Uterus (tissue), 4 donors: ENCODE results near the gene SINHCAF. TPM values are rescaled to one million over a fixed set of nuclear protein-coding genes. Genes with fewer than 3 reads are reported as not detected.
A peak's percentile ranks its signal among the peaks of the same experiment; 100 is the strongest.

Source experiments
- DNase-seq, 2 donors: peaks; one replicate each; pipeline ENCODE4 v3.0.0-alpha.2; 2019 to 2020
- H3K27ac ChIP-seq, 2 donors: fragments of 200-600 bp; sonication (generic); 1 replicate in 1 of 2; 2 replicates in 1 of 2; pipeline ENCODE4 v1.5.1; 2016 to 2018
- H3K27me3 ChIP-seq, 2 donors: fragments of 200-600 bp; sonication (generic); one replicate each; pipeline ENCODE4 v1.5.1; 2018 to 2019; ENCODE audit warnings: control low read depth in 1 of 2
- H3K36me3 ChIP-seq, 2 donors: fragments of 200-600 bp; sonication (generic); one replicate each; pipeline ENCODE4 v1.5.1; 2019; ENCODE audit warnings: control low read depth in 1 of 2
- H3K4me1 ChIP-seq, 2 donors: fragments of 200-600 bp; sonication (generic); one replicate each; pipeline ENCODE4 v1.5.1; 2018 to 2019; ENCODE audit warnings: control low read depth in 1 of 2
- H3K4me3 ChIP-seq, 2 donors: fragments of 200-600 bp; sonication (generic); 1 replicate in 1 of 2; 2 replicates in 1 of 2; pipeline ENCODE4 v1.5.1; 2018 to 2019; ENCODE audit warnings: mild to moderate bottlenecking in 1 of 2
- H3K9me3 ChIP-seq, 2 donors: fragments of 200-600 bp; sonication (generic); one replicate each; pipeline ENCODE4 v1.5.1; 2019; ENCODE audit warnings: control low read depth in 1 of 2
- POLR2A ChIP-seq, 2 donors: fragments of 450-650 bp; IDR thresholded peaks; one replicate each; pipeline ENCODE4 v1.6.1; 2016; ENCODE audit warnings: antibody characterized with exemption in 2 of 2, mild to moderate bottlenecking in 1 of 2, moderate library complexity in 1 of 2
- intact Hi-C: fragments of 100-400 bp; cut with DNase I; formaldehyde crosslinking; loops from one replicate; pipeline ENCODE4 v1.15.1; 2023; ENCODE audit warnings: low total_unique reads
- total RNA-seq, 4 donors: library from RNA; depleted of rRNA in 3 of 4; stranded (reverse); fragments of >200 nt in 3 of 4; gene quantifications; one replicate each; pipeline versions ENCODE4 v1.1.0 to v1.2.4, GENCODE V29; 2014 to 2023
- TF ChIP-seq, protein P1 (sequence below), 4 experiments: fragments of 200-600 bp in 2 of 4; fragments of 450-650 bp in 2 of 4; sonication (generic) in 2 of 4; IDR thresholded peaks; one replicate each; pipeline ENCODE4 v1.5.1; 2016 to 2019; ENCODE audit warnings: antibody characterized with exemption in 4 of 4, mild to moderate bottlenecking in 2 of 4, moderate library complexity in 1 of 4
- donor health status: DM: yes; HTN: yes; CAD: no.

Gene SINHCAF
- total RNA-seq, 4 donors from 2014 or later: 26.1 to 237 (median 109) TPM

DNA sequence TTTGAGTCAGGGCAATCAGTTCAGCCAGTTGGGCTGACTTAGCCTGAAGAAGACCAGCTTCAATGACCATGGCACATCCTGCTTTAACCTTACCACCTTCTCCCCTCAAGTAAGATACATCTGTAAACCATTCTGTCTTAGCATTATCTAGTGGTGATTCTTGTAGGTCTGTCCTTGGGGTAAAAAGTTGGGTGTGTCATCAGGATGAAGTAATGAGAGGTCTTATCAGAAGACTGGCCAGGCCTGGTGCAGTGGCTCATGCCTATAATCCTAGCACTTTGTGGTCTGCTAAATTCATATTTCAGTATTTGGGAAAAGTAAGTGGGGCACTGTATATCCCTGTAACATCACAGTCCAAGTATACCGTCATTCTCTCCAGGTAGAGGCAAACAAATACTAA is 19.1 kb downstream of the SINHCAF start:
- no peak overlapping the region for H3K27ac ChIP-seq
- no peaks in the 10 kb centered on the region for H3K36me3 ChIP-seq
- H3K9me3 ChIP-seq: no peaks in the 10 kb centered on the region
- no peaks in the 10 kb centered on the region for H3K27me3 ChIP-seq
- DNase-seq: no peak
- intact Hi-C loops: no loop called here
- peaks cover 0 to 12% of the 10 kb centered on the region in 2 donors for H3K4me1 ChIP-seq
- TF ChIP-seq POLR2A (IDR thresholded peaks at IDR 0.05): no peak
- TF ChIP-seq, protein P1, sequence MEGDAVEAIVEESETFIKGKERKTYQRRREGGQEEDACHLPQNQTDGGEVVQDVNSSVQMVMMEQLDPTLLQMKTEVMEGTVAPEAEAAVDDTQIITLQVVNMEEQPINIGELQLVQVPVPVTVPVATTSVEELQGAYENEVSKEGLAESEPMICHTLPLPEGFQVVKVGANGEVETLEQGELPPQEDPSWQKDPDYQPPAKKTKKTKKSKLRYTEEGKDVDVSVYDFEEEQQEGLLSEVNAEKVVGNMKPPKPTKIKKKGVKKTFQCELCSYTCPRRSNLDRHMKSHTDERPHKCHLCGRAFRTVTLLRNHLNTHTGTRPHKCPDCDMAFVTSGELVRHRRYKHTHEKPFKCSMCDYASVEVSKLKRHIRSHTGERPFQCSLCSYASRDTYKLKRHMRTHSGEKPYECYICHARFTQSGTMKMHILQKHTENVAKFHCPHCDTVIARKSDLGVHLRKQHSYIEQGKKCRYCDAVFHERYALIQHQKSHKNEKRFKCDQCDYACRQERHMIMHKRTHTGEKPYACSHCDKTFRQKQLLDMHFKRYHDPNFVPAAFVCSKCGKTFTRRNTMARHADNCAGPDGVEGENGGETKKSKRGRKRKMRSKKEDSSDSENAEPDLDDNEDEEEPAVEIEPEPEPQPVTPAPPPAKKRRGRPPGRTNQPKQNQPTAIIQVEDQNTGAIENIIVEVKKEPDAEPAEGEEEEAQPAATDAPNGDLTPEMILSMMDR (IDR thresholded peaks at IDR 0.05): no peak
- H3K4me3 ChIP-seq: no peak overlapping the region

DNA sequence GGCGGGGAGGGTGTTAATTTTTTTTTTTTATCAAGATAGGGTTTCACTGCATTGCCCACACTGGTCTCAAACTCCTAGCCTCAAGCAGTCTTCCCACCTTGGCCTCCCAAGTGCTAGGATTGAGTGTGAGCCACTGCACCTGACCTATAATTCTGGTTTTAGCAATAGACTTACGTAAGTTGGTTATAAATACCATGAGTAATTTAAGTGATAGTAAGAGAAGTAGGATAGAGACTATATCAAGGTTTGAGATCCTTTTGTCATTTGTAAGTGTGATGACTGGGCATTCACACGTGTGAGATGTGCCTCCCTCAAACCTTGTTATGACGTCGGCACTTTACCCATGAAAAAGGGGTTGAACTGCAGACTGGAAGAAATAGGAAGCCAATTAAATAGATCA is 22.5 kb downstream of the SINHCAF start:
- no peak for DNase-seq

DNA sequence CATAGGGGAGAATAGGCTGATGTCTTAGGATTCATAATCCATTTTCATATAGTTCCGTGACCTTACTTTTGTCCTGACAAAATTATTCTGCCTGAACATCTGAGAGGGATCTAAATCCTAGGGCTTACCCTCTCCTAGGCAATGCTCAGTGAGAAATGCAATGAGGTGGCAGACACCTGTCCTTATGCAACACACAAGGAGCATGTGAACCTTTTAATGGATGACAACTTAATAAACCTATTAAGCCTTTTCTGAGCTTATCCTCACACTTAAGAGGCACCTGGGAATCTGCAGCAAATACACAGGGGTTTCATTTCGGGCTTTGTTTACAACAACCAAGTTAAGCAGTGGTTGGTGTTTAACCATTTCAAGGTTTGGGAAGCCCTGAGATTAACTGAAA is 24.6 kb downstream of the SINHCAF start:
- TF ChIP-seq, protein P1 (IDR thresholded peaks at IDR 0.05): no peak
- TF ChIP-seq POLR2A (IDR thresholded peaks at IDR 0.05): no peak
- DNase-seq: no peak
- no peak overlapping the region for H3K27ac ChIP-seq
- H3K27me3 ChIP-seq: no peaks in the 10 kb centered on the region
- no peaks in the 10 kb centered on the region for H3K36me3 ChIP-seq
- no peaks in the 10 kb centered on the region for H3K9me3 ChIP-seq
- H3K4me3 ChIP-seq: no peak overlapping the region
- peaks cover 0 to 7% of the 10 kb centered on the region in 2 donors for H3K4me1 ChIP-seq
- intact Hi-C loops: no loop called here

More for the DNA sequence above, 22.5 kb downstream of the SINHCAF start:
- Histone ChIP-seq H3K4me3 (no peak overlapping the region), H3K27ac (no peak overlapping the region), H3K27me3 (no peaks in the 10 kb centered on the region), H3K36me3 (no peaks in the 10 kb centered on the region), H3K4me1 (peaks cover 0 to 12% of the 10 kb centered on the region in 2 donors), H3K9me3 (no peaks in the 10 kb centered on the region)
- intact Hi-C loops: no loop called here
- TF ChIP-seq, protein P1 (IDR thresholded peaks at IDR 0.05): no peak
- TF ChIP-seq POLR2A (IDR thresholded peaks at IDR 0.05): no peak

DNA sequence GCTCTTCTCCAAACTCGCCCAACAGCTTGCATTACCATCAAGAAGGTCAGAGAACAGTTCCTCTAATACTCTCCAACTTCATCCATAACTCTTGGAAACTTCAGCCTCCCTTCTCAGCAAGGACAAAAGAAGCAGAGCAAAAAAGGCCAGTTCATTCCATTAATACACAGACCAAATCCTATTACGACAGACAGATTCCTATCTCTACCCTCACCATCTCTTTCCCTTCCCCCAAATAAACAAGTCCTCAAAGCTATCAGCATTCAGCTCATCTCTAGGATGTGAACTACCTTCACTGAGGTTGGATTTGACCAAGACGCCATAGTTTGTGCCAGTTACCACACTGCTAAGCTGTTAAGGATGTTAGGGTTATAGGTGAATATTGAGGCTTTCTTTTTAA is 25.2 kb downstream of the SINHCAF start:
- no peak overlapping the region for H3K4me3 ChIP-seq
- H3K27ac ChIP-seq: peak overlapping the region in 1 of 2 donors; percentile 6
- H3K36me3 ChIP-seq: no peaks in the 10 kb centered on the region
- intact Hi-C loops: no loop called here
- H3K9me3 ChIP-seq: no peaks in the 10 kb centered on the region
- peaks cover 0 to 7% of the 10 kb centered on the region in 2 donors for H3K4me1 ChIP-seq
- no peaks in the 10 kb centered on the region for H3K27me3 ChIP-seq
- TF ChIP-seq POLR2A (IDR thresholded peaks at IDR 0.05): no peak
- TF ChIP-seq, protein P1 (IDR thresholded peaks at IDR 0.05): no peak
- DNase-seq: no peak

DNA sequence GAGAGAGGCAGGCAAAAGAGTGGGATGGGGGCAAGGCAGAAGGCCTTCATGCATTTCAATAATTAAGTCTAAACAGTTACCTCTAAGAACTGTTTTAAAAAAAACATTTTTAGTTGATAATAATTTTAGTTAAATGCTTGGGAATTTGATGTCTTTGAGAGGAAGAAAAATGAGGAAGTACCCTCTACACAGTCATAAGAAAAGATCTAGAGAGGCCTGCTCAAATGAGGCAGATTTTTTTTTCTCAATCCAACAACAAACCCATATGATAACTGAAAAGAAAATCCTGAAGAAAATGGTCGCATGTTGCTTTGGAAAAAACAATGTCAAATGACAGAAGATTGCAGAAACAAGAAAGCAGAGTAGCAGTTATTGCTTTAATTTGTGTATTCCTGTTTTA is 25.6 kb downstream of the SINHCAF start:
- H3K9me3 ChIP-seq: no peaks in the 10 kb centered on the region
- DNase-seq: no peak
- peaks cover 0 to 7% of the 10 kb centered on the region in 2 donors for H3K4me1 ChIP-seq
- H3K36me3 ChIP-seq: no peaks in the 10 kb centered on the region
- H3K27ac ChIP-seq: peak overlapping the region in 1 of 2 donors; percentile 6
- intact Hi-C loops: no loop called here
- TF ChIP-seq, protein P1 (IDR thresholded peaks at IDR 0.05): no peak
- TF ChIP-seq POLR2A (IDR thresholded peaks at IDR 0.05): no peak
- H3K27me3 ChIP-seq: no peaks in the 10 kb centered on the region
- H3K4me3 ChIP-seq: no peak overlapping the region
